GM21526 (cell line): ENCODE results near the gene ASTN2.
A peak's percentile ranks its signal among the peaks of the same experiment; 100 is the strongest.

Experiments used
- ATAC-seq: cut with Tn5 transposase; IDR thresholded peaks from one replicate; pipeline ENCODE4 v1.9.1; 2021; ENCODE audit warnings: moderate library complexity; ENCODE audit not compliant: unreplicated experiment, low FRiP score

Gene ASTN2

DNA sequence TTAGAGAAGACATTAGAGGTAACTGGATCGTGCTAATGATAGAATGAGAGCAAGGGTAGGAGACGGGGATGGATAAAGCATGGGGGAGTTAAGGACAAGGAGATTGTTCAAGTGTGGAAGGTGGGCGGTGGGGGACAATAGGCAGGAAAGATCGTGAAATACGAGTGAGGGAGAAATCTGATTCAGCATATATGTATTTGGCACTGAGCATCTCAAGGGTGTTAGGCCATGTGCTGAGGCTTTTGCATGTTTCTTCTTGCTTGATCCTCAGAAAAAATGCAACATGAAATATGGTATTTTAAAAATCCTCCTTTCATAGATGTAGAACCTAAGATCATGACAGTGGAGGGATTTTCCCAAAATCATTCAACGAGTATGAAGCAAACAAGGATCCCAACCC is 1020.8 kb downstream of the ASTN2 start:
- no peak for ATAC-seq

DNA sequence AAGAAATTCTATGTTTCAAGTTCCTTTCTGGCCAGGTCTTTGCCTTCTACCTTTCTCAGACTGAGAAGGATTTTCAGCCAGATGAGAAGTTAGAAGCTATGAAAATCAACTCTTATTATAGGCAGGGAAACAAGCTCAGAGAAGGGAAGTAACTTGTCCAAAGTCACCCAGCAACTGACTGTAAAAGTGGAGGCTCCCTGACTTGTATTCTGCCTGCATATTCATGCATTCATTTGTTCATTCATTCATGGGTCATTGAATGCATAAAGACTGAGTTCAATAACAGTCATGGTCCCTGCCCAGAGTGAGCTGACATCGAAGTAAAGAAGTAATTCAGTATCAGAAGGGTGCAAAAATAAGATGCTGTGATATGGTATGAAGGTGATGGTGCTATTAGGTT is 1021.7 kb downstream of the ASTN2 start:
- no peak for ATAC-seq

DNA sequence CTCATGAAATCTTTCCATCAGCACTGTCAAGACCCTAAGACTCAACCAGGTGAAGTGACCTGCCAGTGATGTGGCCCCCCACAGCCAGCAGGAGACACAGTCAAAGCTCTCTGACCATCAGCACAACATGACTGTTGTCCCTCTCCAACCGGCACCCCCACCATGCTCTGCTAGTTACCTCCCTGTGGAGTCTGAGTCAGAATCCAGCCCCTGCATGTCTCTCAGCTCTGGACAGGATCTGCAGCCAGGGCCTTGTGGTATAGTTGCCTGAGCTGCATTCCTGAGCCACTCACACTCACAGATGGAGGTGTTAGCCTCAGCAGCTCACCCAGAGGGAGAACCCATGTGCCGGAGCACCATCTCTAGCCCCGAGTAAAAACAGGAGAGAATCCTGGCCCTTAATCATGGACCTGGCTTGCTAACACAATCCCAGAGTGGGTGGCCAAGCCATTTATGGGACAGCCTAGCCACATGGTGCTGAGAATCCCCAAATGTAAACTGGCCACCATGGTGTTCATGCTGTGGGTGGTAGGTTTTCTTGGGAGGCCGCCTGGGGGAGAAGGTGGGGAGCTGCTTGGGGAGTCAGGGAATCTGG is 1023.5 kb downstream of the ASTN2 start:
- ATAC-seq, result no peak

DNA sequence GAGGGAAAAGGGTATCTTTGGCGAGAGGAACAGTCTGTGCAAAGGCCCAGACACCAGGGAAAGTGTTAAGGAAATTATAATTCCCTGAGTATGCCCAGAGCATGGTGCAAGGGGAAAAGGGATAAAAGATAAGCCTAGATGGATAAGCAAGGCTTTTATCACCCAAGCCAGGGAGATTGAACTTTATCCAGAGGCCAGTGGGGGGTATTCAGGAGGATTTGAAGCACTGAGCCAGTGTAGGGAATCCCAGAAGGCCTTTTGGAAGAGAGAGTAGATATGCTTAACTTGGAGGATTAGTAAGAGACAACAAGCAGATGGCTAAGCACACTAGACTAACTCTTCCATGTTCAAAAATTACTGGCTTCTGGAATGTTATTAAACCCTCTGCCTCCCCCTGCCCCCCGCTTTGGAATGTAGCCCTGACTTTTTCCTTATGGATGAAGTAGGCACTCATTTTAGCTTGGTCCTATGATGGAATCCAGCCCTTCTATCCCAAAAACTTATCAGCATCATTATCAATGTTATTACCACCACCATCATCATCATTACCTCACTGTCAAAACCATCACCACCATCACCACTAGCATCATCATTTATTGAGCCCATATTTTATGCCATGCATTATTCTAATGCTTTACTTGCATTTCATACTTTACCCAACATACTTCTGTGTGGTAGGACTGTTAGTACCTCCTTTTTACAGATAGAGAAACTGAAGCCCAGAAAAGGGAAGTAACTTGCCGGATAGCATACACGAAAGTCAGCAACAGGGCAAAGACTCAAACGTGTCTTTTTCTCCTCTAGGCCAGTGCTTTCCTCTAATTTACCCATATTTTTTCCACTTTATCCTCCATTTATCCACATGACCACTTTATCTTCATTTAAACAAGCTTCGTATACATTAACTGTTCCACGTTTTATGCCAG is 1024.3 kb downstream of the ASTN2 start:
- ATAC-seq, result peak; percentile 87

DNA sequence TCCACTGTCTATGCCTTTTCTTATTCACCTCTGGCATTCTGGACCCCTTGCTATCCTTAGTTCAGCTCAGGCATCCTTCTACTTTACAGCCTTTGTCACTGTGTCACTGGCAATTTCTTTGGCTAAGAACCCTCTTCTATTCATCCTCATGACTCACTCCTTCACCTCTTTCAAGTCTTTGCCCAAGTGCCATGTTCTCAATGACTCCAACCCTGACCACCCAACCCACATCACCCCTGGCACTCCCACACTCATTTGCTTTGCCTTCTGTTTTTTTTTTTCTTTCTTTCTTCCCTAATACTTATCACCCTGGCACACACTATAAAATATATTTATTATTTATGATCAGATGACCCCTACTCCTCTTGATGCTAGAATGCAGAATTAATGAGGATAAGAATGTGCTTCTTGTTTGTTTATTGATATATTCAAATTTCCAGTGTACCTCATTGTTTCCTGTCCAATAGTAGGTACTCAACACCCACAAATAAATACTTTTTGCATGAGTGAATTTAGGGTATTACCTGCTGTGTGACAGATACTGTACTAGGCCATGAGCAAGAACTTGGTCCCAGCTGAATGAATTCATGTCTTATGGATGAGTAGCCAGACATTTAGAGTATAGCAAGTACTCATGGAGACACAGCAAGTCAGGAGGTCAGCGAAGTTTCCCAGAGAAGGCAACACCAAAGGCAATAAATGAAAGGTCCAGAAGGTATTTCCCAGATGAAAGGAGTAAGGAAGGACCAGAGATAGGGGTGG is 1025.1 kb downstream of the ASTN2 start:
- ATAC-seq, result no peak

DNA sequence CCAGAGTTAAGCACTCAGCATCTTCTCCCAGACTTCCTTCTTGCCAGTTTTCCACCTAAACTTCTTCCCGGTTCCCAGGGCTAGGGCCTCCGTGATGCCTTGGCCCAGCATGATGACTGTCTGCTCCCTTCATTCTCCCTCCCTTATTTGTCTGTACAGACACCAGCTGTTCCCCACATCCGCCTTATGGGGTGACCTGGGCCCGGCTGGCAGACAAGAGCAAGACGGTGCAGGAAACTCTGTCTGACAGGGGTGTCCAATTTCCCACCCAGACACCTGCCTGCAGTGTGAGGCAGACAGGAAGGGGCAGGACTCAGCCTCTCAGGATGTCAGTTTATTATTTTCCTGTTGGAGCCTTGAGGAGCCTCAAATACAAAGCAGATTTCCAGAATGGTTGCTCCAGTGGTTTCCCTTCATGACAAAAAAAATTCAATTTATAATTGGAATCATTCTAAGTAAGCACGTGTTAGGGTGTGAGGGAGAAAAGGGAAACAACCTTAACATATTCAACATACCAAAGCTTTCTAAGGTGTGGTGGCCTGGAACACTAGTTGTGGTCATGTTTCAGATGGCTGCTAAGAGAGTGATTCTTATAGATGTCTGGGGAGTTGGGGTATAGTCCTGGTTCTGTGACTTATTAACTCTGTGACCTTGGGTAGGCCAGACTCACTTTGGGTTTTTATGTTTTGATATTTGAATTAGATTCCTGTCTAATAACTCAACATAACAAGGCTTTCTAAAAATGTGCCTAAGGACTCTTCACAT is 1026.7 kb downstream of the ASTN2 start:
- no peak for ATAC-seq

DNA sequence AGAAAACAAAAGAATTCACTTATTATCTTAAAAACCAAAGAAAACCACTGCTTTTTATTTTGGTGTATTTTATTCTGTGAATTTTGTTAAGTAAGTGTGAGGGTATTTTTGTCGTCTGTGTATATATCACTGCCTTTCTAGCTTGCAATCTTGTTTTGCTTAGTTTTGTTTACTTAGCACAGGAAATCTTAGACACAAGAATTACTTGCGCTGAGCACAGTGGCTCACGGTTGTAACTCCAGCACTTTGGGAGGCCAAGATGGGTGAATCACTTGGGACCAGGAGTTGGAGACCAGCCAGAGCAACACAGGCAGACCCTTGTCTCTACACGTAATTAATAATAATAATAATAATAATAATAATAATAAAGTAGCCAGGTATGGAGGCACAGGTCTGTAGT is 1030.9 kb downstream of the ASTN2 start:
- ATAC-seq, result no peak

DNA sequence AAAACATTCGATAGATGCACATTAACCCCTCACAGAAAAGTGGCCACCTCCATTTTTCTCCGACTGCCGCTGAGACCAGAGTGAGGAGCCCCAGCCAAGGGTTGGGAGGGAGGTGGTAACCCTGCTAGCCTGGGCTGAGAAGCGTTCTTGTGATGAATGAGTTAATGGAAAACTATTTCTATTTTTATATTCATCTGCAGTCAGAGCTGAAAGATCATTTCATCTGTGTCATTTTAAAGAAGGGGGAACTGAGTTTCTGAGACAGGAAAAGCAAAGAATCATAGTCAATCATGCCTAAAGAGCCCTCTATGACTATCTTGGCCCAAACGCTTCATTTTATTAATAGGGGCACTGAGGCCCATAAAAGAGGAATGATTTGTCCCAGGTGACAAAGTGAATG is 1031.7 kb downstream of the ASTN2 start:
- no peak for ATAC-seq

DNA sequence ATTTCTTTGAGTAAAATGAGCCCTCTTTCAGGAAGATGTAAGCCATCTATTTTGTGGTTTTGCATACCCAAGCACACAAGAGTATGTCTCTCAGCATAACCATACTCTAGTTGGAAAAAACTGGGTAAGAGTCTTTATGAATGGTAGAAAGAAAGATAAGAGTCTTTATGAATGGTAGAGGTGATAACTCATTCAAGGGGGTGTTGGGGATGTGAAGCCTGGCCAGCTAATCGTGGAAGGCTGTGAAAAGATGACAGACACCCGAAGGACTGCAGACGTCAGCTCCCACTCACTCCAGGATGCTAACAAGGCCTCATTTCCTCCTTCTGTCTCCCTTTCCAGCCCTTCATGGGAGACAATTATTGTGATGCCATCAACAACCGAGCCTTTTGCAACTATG is 1032.8 kb downstream of the ASTN2 start:
- ATAC-seq, result no peak

DNA sequence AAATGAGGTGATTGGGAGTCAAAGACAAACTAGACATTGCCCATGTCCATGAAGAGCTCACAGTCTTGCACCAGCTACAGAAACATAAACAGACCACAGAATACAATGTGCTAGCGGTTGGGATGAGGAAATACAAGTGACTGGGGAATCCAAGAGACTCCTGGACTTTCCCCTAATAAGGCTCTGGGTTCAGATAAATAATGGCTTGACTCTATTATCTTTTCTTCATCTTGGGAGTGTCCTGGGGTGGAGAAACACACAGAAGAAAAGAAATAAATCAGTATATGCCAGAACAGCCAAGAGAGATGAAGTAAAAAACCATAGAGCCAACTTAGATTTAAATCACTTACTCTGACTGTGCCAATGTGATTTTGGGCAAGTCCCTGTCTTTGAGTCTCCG is 1033.5 kb downstream of the ASTN2 start:
- no peak for ATAC-seq

DNA sequence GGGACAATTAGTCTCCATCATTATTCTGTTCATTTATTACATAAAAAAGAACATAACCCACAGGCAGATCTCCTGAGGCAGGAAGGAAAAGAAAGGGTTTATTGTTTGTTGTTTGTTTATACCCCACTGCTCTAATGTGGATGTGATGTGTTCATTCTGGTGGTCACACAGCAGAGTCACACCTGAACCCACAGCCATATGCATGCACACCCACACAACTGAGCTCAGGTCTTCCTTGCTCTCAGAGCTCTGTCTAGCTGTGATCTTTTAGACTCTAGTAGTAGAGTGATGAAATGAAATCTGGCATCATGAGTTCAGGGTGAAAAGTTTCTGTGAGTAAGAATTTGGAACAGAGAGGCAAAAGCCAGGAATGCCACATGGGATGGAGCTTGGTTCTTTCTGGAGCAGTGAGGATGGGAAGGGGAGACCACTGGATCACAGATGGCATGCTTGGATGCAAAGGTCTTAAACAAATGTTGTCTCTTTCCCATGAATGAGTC is 1034.3 kb downstream of the ASTN2 start:
- no peak for ATAC-seq

DNA sequence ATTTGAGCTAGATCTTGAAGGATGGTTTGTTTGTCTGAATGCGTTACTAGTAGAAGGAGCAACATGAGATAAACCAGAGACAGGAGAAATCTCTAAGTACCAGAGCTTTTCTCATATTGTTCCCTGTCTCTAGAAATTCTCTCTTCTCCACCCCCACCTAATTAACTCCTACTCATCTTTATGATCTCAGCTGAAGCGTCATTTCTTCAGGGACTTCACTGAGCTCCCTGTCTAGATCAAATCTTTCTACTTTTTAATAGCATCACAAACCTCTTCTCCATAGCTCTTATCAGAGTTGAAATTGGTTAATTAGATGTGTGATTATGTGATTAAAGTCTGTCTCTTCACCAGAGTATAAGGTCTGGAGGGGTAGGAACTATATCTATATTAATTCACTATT is 1035.0 kb downstream of the ASTN2 start:
- ATAC-seq, result no peak

DNA sequence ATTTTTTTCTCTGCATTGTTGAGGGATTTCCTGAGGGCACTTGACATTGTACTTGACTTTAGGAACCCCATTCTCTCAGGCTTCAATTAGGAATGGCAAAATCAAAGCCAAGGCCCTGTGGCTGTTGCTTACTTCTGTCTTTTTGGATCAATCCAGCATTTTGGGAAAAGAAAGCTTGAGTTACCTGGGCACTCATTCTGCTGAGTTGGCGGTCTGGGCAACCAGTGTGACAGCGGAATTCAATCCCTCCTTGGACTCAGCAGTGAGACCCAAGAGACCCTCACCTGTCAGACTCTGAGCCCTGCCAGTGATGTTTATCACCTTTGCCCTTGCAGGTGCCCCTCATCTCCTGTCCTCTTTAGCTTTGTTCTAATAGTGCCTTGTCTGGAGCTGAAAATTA is 1036.0 kb downstream of the ASTN2 start:
- ATAC-seq, result no peak

DNA sequence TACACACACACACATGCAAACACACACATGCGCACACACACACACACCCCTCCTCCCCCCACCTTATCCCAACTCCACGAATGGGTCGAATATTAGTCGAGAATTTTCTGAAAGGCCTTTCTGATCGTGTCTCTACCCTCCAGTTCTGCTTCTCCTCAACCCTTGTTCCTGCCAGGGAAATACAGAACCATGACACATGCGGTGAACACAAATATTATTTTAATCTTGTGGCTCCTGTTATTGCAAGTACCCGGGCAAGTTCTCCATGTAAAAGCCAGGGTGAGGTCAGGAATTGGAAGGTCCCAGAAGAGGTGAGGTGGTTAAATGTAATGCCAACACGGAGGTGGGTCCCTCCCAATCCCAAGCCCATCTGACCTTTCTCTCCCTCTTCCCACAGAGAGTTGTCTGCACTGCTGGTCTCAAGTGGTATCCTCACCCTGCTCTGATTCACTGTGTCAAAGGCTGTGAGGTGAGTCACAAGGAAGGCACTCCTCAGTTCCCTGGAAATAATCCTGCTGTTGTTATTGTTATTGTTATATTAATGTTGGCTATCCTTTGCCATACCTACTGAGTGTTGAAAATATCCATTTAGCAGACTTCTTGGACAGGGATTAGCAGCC is 1037.6 kb downstream of the ASTN2 start:
- no peak for ATAC-seq
